GM12865 (cell line): ENCODE results near the gene PRRC2B.
"Not testable (repeated sequence)": the region's sequence is repeated elsewhere in the genome, so short reads cannot be mapped to it uniquely, and the experiment has no call there.

Experiments
- DNase-seq: peaks from one replicate; pipeline ENCODE4 v3.0.0; 2010; ENCODE audit warnings: low read depth
- H3K4me3 ChIP-seq: 2 replicates; pipeline ENCODE4 v1.5.1; 2011; ENCODE audit warnings: mild to moderate bottlenecking, low read depth, low read length, control low read depth
- CTCF ChIP-seq: IDR thresholded peaks from 2 replicates; pipeline ENCODE4 v1.5.1; 2011; ENCODE audit warnings: low read length, control low read depth, low read depth, inconsistent platforms; ENCODE audit not compliant: insufficient read depth; ENCODE audit errors: missing control alignments

Gene PRRC2B

GRCh38 chr9:131391020-131391419 lies 2.9 kb upstream of the PRRC2B start:
- H3K4me3 ChIP-seq: no peak overlapping the region
- DNase-seq: no peak
- TF ChIP-seq CTCF: no peak

- H3K4me3 ChIP-seq: no peak overlapping the region
- no peak for DNase-seq
- TF ChIP-seq CTCF: no peak
Measured at GRCh38 chr9:131391504-131391903, 2.4 kb upstream of the PRRC2B start.

GRCh38 chr9:131394464-131395156 lies 724 bp downstream of the PRRC2B start:
- peak overlapping the region; percentile 95 for H3K4me3 ChIP-seq
- no peak for TF ChIP-seq CTCF
- peak; percentile 63 for DNase-seq

- H3K4me3 ChIP-seq: peak overlapping the region; percentile 95
- no peak for TF ChIP-seq CTCF
- DNase-seq: peak; percentile 81
Measured at GRCh38 chr9:131395157-131396098, 1.5 kb downstream of the PRRC2B start.

- not testable (repeated sequence) for DNase-seq
- H3K4me3 ChIP-seq: peak overlapping the region; percentile 95
Measured at GRCh38 chr9:131396099-131396479, 2.2 kb downstream of the PRRC2B start.

GRCh38 chr9:131396626-131397025 lies 2.7 kb downstream of the PRRC2B start:
- no peak for DNase-seq
- no peak for TF ChIP-seq CTCF
- peak overlapping the region; percentile 41 for H3K4me3 ChIP-seq

GRCh38 chr9:131397100-131397790 lies 3.4 kb downstream of the PRRC2B start:
- no peak for TF ChIP-seq CTCF
- H3K4me3 ChIP-seq: peak overlapping the region; percentile 41
- peak; percentile 35 for DNase-seq
